Body of pancreas (tissue), 4 donors: Measurements from ENCODE around the gene SCNN1A.

ENCODE experiments used
- CTCF ChIP-seq, 7 experiments: fragments of 450-650 bp in 4 of 7; fragments of 200-600 bp in 3 of 7; sonication (generic) in 3 of 7; IDR thresholded peaks; one replicate each; pipeline ENCODE4 v1.5.1; 2016 to 2019; ENCODE audit warnings: antibody characterized with exemption in 7 of 7
- POLR2A ChIP-seq, 3 donors: fragments of 450-650 bp; IDR thresholded peaks; one replicate each; pipeline ENCODE4 v1.6.1; 2016; ENCODE audit warnings: antibody characterized with exemption in 3 of 3, mild to moderate bottlenecking in 2 of 3

- TF ChIP-seq CTCF (IDR thresholded peaks at IDR 0.05) (no peak), POLR2A (IDR thresholded peaks at IDR 0.05) (no peak)
Observed at GRCh38 chr12:6346942-6347341, 28.4 kb downstream of the SCNN1A start.
